Activated CD4-positive, alpha-beta T cell treated with anti-CD3 and anti-CD28 coated beads for 24 hours (primary cell): ENCODE results near the gene ABITRAM.
A peak's percentile ranks its signal among the peaks of the same experiment; 100 is the strongest.
"Not testable (repeated sequence)": the region's sequence is repeated elsewhere in the genome, so short reads cannot be mapped to it uniquely, and the experiment has no call there.

Source experiments
- DNase-seq, 2 donors: peaks; one replicate each; pipeline ENCODE4 v3.0.0-alpha.2; 2020; ENCODE audit warnings: low read depth in 2 of 2

ABITRAM gene

GRCh38 chr9:108928386-108928785 lies 5.8 kb upstream of the ABITRAM start:
- DNase-seq, result no peak

GRCh38 chr9:108933231-108933717 lies 926 bp upstream of the ABITRAM start:
- peak; percentile 1 to 2 for DNase-seq

GRCh38 chr9:108933718-108934322 lies 380 bp upstream of the ABITRAM start, which contains the start of gene ELP1:
Gene ELP1 (minus strand): TSS chr9:108934124. CDS start chr9:108931146, 2,978 bp downstream.
- DNase-seq, result peak; percentile 84 to 85

GRCh38 chr9:108937561-108938305 lies 3.5 kb downstream of the ABITRAM start:
- DNase-seq, result no peak

- no peak for DNase-seq
Observed at GRCh38 chr9:108939975-108940374, 5.8 kb downstream of the ABITRAM start.

GRCh38 chr9:108950168-108950567 lies 16.0 kb downstream of the ABITRAM start:
- DNase-seq, result no peak

GRCh38 chr9:108951578-108951977 lies 17.4 kb downstream of the ABITRAM start:
- no peak for DNase-seq

GRCh38 chr9:108953983-108954574 lies 19.9 kb downstream of the ABITRAM start:
- DNase-seq, result no peak

GRCh38 chr9:108956022-108956630 lies 21.9 kb downstream of the ABITRAM start:
- DNase-seq, result no peak

GRCh38 chr9:108956631-108957026 lies 22.4 kb downstream of the ABITRAM start:
- no peak for DNase-seq

- DNase-seq, result no peak
Observed at GRCh38 chr9:108960331-108960730, 26.1 kb downstream of the ABITRAM start.

GRCh38 chr9:108961151-108961550 lies 27.0 kb downstream of the ABITRAM start:
- DNase-seq, result no peak

GRCh38 chr9:108963459-108964143 lies 29.4 kb downstream of the ABITRAM start:
- DNase-seq, result no peak

GRCh38 chr9:108967916-108968315 lies 33.7 kb downstream of the ABITRAM start:
- DNase-seq, result no peak

- not testable (repeated sequence) for DNase-seq
Observed at GRCh38 chr9:108971392-108971791, 37.2 kb downstream of the ABITRAM start.

- no peak for DNase-seq
Observed at GRCh38 chr9:108972186-108972585, 38.0 kb downstream of the ABITRAM start.

- DNase-seq, result no peak
Observed at GRCh38 chr9:108972626-108973209, 38.5 kb downstream of the ABITRAM start.

GRCh38 chr9:108973895-108974294 lies 39.7 kb downstream of the ABITRAM start:
- DNase-seq, result no peak

- no peak for DNase-seq
Observed at GRCh38 chr9:108978205-108978604, 44.0 kb downstream of the ABITRAM start.

- no peak for DNase-seq
Observed at GRCh38 chr9:108980893-108981292, 46.7 kb downstream of the ABITRAM start.

GRCh38 chr9:108983885-108984284 lies 49.7 kb downstream of the ABITRAM start:
- no peak for DNase-seq
